Suprapubic skin (tissue), 4 donors: ENCODE data around the gene MRPL1. TPM values are rescaled to one million over a fixed set of nuclear protein-coding genes. Genes with fewer than 3 reads are reported as not detected.
"Not testable (repeated sequence)": the region's sequence is repeated elsewhere in the genome, so short reads cannot be mapped to it uniquely, and the experiment has no call there.

Experiments used
- DNase-seq, 2 donors: peaks; one replicate each; pipeline ENCODE4 v3.0.0-alpha.2; 2019; ENCODE audit warnings: low spot score in 2 of 2
- H3K27ac ChIP-seq: fragments of 200-600 bp; sonication (generic); one replicate; pipeline ENCODE4 v1.5.1; 2019
- H3K27me3 ChIP-seq: fragments of 200-600 bp; sonication (generic); one replicate; pipeline ENCODE4 v1.5.1; 2019
- H3K36me3 ChIP-seq: fragments of 200-600 bp; sonication (generic); one replicate; pipeline ENCODE4 v1.5.1; 2019
- H3K4me1 ChIP-seq: fragments of 200-600 bp; sonication (generic); one replicate; pipeline ENCODE4 v1.5.1; 2019
- H3K4me3 ChIP-seq: fragments of 200-600 bp; sonication (generic); one replicate; pipeline ENCODE4 v1.5.1; 2019; ENCODE audit warnings: mild to moderate bottlenecking
- H3K9me3 ChIP-seq: fragments of 200-600 bp; sonication (generic); one replicate; pipeline ENCODE4 v1.5.1; 2019
- EP300 ChIP-seq: sonication (generic); formaldehyde crosslinking; IDR thresholded peaks from one replicate; pipeline ENCODE4 v1.6.1; 2017; ENCODE audit warnings: antibody characterized with exemption
- POLR2A ChIP-seq, 2 donors: fragments of 450-650 bp; IDR thresholded peaks; one replicate each; pipeline ENCODE4 v1.6.1; 2017; ENCODE audit warnings: antibody characterized with exemption in 2 of 2, mild to moderate bottlenecking in 2 of 2, moderate library complexity in 2 of 2
- POLR2AphosphoS5 ChIP-seq, 3 donors: sonication (generic); formaldehyde crosslinking; IDR thresholded peaks; one replicate each; pipeline ENCODE4 v1.6.1; 2017; ENCODE audit warnings: antibody characterized with exemption in 3 of 3
- WGBS: methylation state at CpG from one replicate; pipeline ENCODE4 v1.1.5; 2018; 5-methylcytosine and 5-hydroxymethylcytosine counted together
- total RNA-seq, 4 donors: library from RNA; depleted of rRNA; stranded (reverse); fragments of >200 nt; gene quantifications; one replicate each; pipeline ENCODE4 v1.1.0, GENCODE V29; 2016
- TF ChIP-seq, protein P1 (sequence below), 2 donors: fragments of 200-600 bp in 1 of 2; fragments of 450-650 bp in 1 of 2; sonication (generic) in 1 of 2; IDR thresholded peaks; one replicate each; pipeline ENCODE4 v1.5.1; 2016 to 2019; ENCODE audit warnings: antibody characterized with exemption in 2 of 2, mild to moderate bottlenecking in 1 of 2, moderate library complexity in 1 of 2

The MRPL1 gene
- total RNA-seq, 4 donors from 2014 or later: 13.2 to 28.2 (median 15.6) TPM

DNA sequence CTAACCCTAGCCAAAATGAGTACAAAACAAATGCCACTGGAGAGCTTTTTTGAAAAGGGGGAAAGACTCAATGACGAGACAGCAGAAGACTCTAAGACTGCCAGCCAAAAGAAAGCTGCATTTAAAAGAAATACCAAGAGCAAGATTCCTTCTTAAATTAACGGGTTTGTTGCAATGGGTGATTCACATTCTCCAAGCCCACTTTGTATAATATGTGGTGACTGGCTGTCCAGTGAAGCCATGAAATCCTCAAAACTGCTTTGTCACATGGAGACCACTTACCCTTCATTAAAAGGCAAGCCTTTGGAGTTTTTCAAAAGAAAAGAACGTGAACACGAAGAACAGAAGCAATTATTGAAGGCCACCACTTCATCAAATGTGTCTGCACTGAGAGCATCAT lies 68.2 kb downstream of the MRPL1 start:
- no peaks in the 10 kb centered on the region for H3K27me3 ChIP-seq
- no peak overlapping the region for H3K27ac ChIP-seq
- no peaks in the 10 kb centered on the region for H3K9me3 ChIP-seq
- H3K36me3 ChIP-seq: peaks cover 17% of the 10 kb centered on the region
- no peak overlapping the region for H3K4me3 ChIP-seq
- TF ChIP-seq POLR2AphosphoS5 (IDR thresholded peaks at IDR 0.05): no peak
- no peak for TF ChIP-seq POLR2A (IDR thresholded peaks at IDR 0.05)
- no peak for TF ChIP-seq EP300
- TF ChIP-seq, protein P1, sequence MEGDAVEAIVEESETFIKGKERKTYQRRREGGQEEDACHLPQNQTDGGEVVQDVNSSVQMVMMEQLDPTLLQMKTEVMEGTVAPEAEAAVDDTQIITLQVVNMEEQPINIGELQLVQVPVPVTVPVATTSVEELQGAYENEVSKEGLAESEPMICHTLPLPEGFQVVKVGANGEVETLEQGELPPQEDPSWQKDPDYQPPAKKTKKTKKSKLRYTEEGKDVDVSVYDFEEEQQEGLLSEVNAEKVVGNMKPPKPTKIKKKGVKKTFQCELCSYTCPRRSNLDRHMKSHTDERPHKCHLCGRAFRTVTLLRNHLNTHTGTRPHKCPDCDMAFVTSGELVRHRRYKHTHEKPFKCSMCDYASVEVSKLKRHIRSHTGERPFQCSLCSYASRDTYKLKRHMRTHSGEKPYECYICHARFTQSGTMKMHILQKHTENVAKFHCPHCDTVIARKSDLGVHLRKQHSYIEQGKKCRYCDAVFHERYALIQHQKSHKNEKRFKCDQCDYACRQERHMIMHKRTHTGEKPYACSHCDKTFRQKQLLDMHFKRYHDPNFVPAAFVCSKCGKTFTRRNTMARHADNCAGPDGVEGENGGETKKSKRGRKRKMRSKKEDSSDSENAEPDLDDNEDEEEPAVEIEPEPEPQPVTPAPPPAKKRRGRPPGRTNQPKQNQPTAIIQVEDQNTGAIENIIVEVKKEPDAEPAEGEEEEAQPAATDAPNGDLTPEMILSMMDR (IDR thresholded peaks at IDR 0.05): no peak
- WGBS: 85% methylated on average over 4 of the region's 4 CpGs
- peaks cover 16% of the 10 kb centered on the region for H3K4me1 ChIP-seq
- DNase-seq: no peak

GRCh38 chr4:77931452-77932135 lies 69.0 kb downstream of the MRPL1 start:
- Histone ChIP-seq H3K9me3 (no peaks in the 10 kb centered on the region), H3K27ac (no peak overlapping the region), H3K4me1 (peaks cover 16% of the 10 kb centered on the region), H3K4me3 (no peak overlapping the region), H3K36me3 (peaks cover 17% of the 10 kb centered on the region), H3K27me3 (no peaks in the 10 kb centered on the region)
- WGBS: 83% methylated on average over 9 of the region's 9 CpGs
- no peak for DNase-seq
- TF ChIP-seq POLR2A (IDR thresholded peaks at IDR 0.05) (no peak), POLR2AphosphoS5 (IDR thresholded peaks at IDR 0.05) (no peak), EP300 (no peak)
- TF ChIP-seq, protein P1 (IDR thresholded peaks at IDR 0.05): no peak

DNA sequence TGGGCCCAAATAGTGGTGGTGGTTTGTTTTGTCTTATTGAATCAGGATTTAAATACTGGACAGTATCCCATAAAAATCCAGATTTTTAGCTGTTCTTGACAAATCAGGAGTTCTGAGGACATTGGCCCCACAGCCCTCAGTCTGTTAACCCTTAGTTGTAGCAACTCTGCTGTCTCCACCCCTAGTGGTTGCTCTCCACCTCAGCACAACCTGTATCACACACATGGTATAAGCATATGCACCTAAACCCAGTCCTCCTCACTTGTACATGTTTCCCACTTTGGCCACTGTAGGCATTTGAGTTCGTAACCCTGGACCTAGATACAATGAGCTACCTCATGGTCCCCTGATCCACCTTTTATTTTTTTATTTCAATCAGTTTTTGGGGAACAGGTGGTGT lies 75.9 kb downstream of the MRPL1 start:
- WGBS: 100% methylated on average over 1 of the region's 1 CpG

GRCh38 chr4:77945929-77946328 lies 83.3 kb downstream of the MRPL1 start:
- H3K36me3 ChIP-seq, H3K4me3 ChIP-seq, H3K27ac ChIP-seq, H3K9me3 ChIP-seq, DNase-seq, H3K4me1 ChIP-seq, H3K27me3 ChIP-seq: not testable (repeated sequence)
- WGBS: 94% methylated on average over 10 of the region's 10 CpGs

More for the DNA sequence above, 75.9 kb downstream of the MRPL1 start:
- Histone ChIP-seq H3K4me3 (no peak overlapping the region), H3K4me1 (no peaks in the 10 kb centered on the region), H3K9me3 (peaks cover 4% of the 10 kb centered on the region), H3K36me3 (peaks cover 5% of the 10 kb centered on the region), H3K27me3 (no peaks in the 10 kb centered on the region), H3K27ac (no peak overlapping the region)
- TF ChIP-seq, protein P1 (IDR thresholded peaks at IDR 0.05): no peak
- TF ChIP-seq EP300 (no peak), POLR2A (IDR thresholded peaks at IDR 0.05) (no peak), POLR2AphosphoS5 (IDR thresholded peaks at IDR 0.05) (no peak)
- DNase-seq: no peak

GRCh38 chr4:77950203-77950602 lies 87.6 kb downstream of the MRPL1 start:
- Histone ChIP-seq H3K4me1 (no peaks in the 10 kb centered on the region), H3K36me3 (peaks cover 38% of the 10 kb centered on the region), H3K9me3 (no peaks in the 10 kb centered on the region), H3K27me3 (no peaks in the 10 kb centered on the region), H3K4me3 (no peak overlapping the region), H3K27ac (no peak overlapping the region)
- TF ChIP-seq, protein P1 (IDR thresholded peaks at IDR 0.05): no peak
- TF ChIP-seq POLR2AphosphoS5 (IDR thresholded peaks at IDR 0.05) (no peak), EP300 (no peak), POLR2A (IDR thresholded peaks at IDR 0.05) (no peak)
- 100% methylated on average over 1 of the region's 1 CpG for WGBS
- DNase-seq: no peak

DNA sequence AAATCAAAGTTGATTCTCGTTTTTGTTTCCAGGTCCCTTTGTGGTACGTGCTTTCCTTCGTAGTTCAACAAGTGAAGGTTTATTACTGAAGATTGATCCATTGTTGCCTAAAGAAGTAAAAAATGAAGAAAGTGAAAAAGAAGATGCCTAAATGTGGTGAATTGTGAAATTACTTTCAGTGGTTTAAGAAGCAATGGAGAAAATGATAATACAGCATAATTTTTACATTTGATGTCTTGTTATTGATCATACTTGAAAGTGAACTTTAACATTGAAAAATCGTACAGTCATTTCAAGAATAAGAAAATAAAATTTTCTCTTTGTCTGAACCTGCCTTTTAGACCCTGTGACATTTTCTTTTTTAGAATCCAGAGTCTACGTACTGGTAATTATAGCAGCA lies 89.8 kb downstream of the MRPL1 start:
- H3K4me3 ChIP-seq: no peak overlapping the region
- TF ChIP-seq EP300 (no peak), POLR2AphosphoS5 (IDR thresholded peaks at IDR 0.05) (no peak), POLR2A (IDR thresholded peaks at IDR 0.05) (no peak)
- TF ChIP-seq, protein P1 (IDR thresholded peaks at IDR 0.05): no peak
- H3K27ac ChIP-seq: no peak overlapping the region
- peaks cover 38% of the 10 kb centered on the region for H3K36me3 ChIP-seq
- H3K9me3 ChIP-seq: no peaks in the 10 kb centered on the region
- no peaks in the 10 kb centered on the region for H3K27me3 ChIP-seq
- WGBS: 87% methylated on average over 5 of the region's 5 CpGs
- no peaks in the 10 kb centered on the region for H3K4me1 ChIP-seq
- DNase-seq: no peak
